A673 (cell line): ENCODE measurements around the gene STAM.

Experiments
- EZH2 ChIP-seq: fragments of 200-600 bp; sonication (generic); IDR thresholded peaks from 2 replicates; pipeline ENCODE4 v1.6.1; 2017; ENCODE audit warnings: borderline replicate concordance, low read depth, mild to moderate bottlenecking, mixed read lengths, antibody characterized with exemption, low read length; ENCODE audit not compliant: poor library complexity, severe bottlenecking
- TF ChIP-seq, protein P1 (sequence below): fragments of 300-800, 200-600 bp; sonication (generic); conservative IDR thresholded peaks from 2 replicates; pipeline ENCODE4 v1.5.1; 2017; ENCODE audit warnings: low read depth, mild to moderate bottlenecking, antibody characterized with exemption, low read length, moderate library complexity, mixed read lengths

DNA sequence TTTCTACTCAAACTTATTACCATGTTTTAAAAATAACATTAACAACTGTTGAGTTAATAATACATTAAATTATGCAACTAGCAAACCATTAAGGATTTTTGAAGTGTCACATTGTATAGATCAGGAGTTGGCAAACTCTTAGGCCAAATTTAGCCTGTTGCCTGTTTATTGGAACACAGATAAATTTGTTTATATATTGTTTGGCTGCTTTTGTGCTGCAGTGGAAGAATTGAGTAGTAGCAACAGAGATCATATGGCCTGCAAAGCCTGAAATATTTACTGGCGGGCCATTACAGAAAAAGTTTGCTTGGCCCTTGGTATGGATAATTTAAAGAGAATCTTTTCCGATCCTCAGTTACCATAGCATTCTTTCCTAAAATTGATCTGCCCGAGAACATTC lies 57.4 kb downstream of the STAM start:
- no peak for TF ChIP-seq EZH2
- TF ChIP-seq, protein P1, sequence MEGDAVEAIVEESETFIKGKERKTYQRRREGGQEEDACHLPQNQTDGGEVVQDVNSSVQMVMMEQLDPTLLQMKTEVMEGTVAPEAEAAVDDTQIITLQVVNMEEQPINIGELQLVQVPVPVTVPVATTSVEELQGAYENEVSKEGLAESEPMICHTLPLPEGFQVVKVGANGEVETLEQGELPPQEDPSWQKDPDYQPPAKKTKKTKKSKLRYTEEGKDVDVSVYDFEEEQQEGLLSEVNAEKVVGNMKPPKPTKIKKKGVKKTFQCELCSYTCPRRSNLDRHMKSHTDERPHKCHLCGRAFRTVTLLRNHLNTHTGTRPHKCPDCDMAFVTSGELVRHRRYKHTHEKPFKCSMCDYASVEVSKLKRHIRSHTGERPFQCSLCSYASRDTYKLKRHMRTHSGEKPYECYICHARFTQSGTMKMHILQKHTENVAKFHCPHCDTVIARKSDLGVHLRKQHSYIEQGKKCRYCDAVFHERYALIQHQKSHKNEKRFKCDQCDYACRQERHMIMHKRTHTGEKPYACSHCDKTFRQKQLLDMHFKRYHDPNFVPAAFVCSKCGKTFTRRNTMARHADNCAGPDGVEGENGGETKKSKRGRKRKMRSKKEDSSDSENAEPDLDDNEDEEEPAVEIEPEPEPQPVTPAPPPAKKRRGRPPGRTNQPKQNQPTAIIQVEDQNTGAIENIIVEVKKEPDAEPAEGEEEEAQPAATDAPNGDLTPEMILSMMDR, result no peak
